SK-N-SH (cell line): ENCODE data around the gene TRIM4. TPM values are rescaled to one million over a fixed set of nuclear protein-coding genes. Genes with fewer than 3 reads are reported as not detected.

Experiments used
- CTCF ChIA-PET: fragments of 300-600, 350-600 bp; formaldehyde crosslinking; extraction: SDS; loops from one replicate; lab custom pipeline; 2021; lab: Yijun Ruan, JAX
- POLR2A ChIA-PET: fragments of 350-600 bp; sonication (Branson Sonifier 250); formaldehyde crosslinking; extraction: SDS; loops from one replicate; lab custom pipeline; 2020; ENCODE audit warnings: antibody characterized with exemption, inconsistent platforms; lab: Yijun Ruan, JAX
- DNase-seq: peaks from one replicate; pipeline ENCODE4 v3.0.0; 2012
- H2AFZ ChIP-seq: fragments of 200-600 bp; sonication (generic); 2 replicates; pipeline ENCODE4 v1.8.1; 2016; ENCODE audit warnings: antibody characterized with exemption, mild to moderate bottlenecking, low read depth
- H3F3A ChIP-seq: fragments of 200-600 bp; sonication (generic); replicated peaks from 2 replicates; pipeline ENCODE3; 2016; ENCODE audit warnings: antibody characterized with exemption, mild to moderate bottlenecking; ENCODE audit not compliant: insufficient read depth
- H3K27ac ChIP-seq, 2 experiments: fragments of 200-500 bp in 1 of 2; fragments of 200-600 bp in 1 of 2; sonication (Bioruptor generic) in 1 of 2; sonication (generic), shearing (Covaris generic) in 1 of 2; 2 replicates each; pipeline versions ENCODE4 v1.5.1 to v1.6.1; 2014 to 2016; ENCODE audit warnings: low read depth in 2 of 2, inconsistent platforms in 1 of 2, low read length in 1 of 2, mild to moderate bottlenecking in 1 of 2, mixed read lengths in 1 of 2
- H3K27me3 ChIP-seq: fragments of 200-600 bp; sonication (generic), shearing (Covaris generic); 2 replicates; pipeline ENCODE4 v1.6.1; 2016; ENCODE audit warnings: mixed run types; ENCODE audit not compliant: insufficient read depth
- H3K36me3 ChIP-seq, 2 experiments: fragments of 200-500 bp in 1 of 2; fragments of 200-600 bp in 1 of 2; sonication (Bioruptor generic) in 1 of 2; sonication (generic) in 1 of 2; replicated peaks in 1 of 2; 2 replicates each; pipeline versions ENCODE3 to v1.5.1; 2014 to 2016; ENCODE audit warnings: low read length in 1 of 2, mild to moderate bottlenecking in 1 of 2; ENCODE audit not compliant: insufficient read depth in 2 of 2, control insufficient read depth in 1 of 2
- H3K4me1 ChIP-seq, 2 experiments: fragments of 200-500 bp in 1 of 2; fragments of 200-600 bp in 1 of 2; sonication (Bioruptor generic) in 1 of 2; sonication (generic), shearing (Covaris generic) in 1 of 2; 2 replicates each; pipeline versions ENCODE4 v1.5.1 to v1.6.1; 2014 to 2016; ENCODE audit warnings: low read depth in 1 of 2, low read length in 1 of 2, mixed run types in 1 of 2; ENCODE audit not compliant: insufficient read depth in 2 of 2, control insufficient read depth in 1 of 2
- H3K4me2 ChIP-seq: fragments of 200-600 bp; sonication (generic), shearing (Covaris generic); 2 replicates; pipeline ENCODE4 v1.6.1; 2017; ENCODE audit warnings: mixed run types
- H3K4me3 ChIP-seq, 2 experiments: fragments of 200-500 bp in 1 of 2; fragments of 200-600 bp in 1 of 2; sonication (Bioruptor generic) in 1 of 2; sonication (generic), shearing (Covaris generic) in 1 of 2; 2 replicates each; pipeline versions ENCODE4 v1.5.1 to v1.8.1; 2014 to 2016; ENCODE audit warnings: low read depth in 2 of 2, inconsistent platforms in 1 of 2, low read length in 1 of 2, mild to moderate bottlenecking in 1 of 2, mixed read lengths in 1 of 2, moderate library complexity in 1 of 2
- H3K79me2 ChIP-seq: fragments of 200-600 bp; sonication (generic); 2 replicates; pipeline ENCODE4 v1.8.1; 2017; ENCODE audit warnings: mild to moderate bottlenecking; ENCODE audit not compliant: insufficient read depth
- H3K9ac ChIP-seq: fragments of 200-600 bp; sonication (generic); 2 replicates; pipeline ENCODE4 v1.6.1; 2017; ENCODE audit warnings: mixed run types
- H3K9me2 ChIP-seq: fragments of 200-600 bp; sonication (generic); 2 replicates; pipeline ENCODE4 v1.6.1; 2017; ENCODE audit warnings: mixed run types
- H3K9me3 ChIP-seq: fragments of 200-600 bp; sonication (generic); 2 replicates; pipeline ENCODE4 v1.6.1; 2017; ENCODE audit warnings: mixed run types, mild to moderate bottlenecking, moderate library complexity
- H4K20me1 ChIP-seq: fragments of 200-600 bp; sonication (generic); 2 replicates; pipeline ENCODE4 v1.6.1; 2017; ENCODE audit warnings: mild to moderate bottlenecking, mixed run types; ENCODE audit not compliant: insufficient read depth
- CHD2 ChIP-seq: fragments of 150-350 bp; IDR thresholded peaks from 2 replicates; pipeline ENCODE4 v1.6.1; 2018; ENCODE audit warnings: low read length; ENCODE audit not compliant: partially characterized antibody
- EZH2phosphoT487 ChIP-seq: fragments of 200-600 bp; sonication (generic); IDR thresholded peaks from 2 replicates; pipeline ENCODE4 v1.6.1; 2017; ENCODE audit warnings: low read depth, mixed run types, mild to moderate bottlenecking, antibody characterized with exemption, moderate library complexity, borderline replicate concordance
- FOSL2 ChIP-seq: IDR thresholded peaks from 2 replicates; pipeline ENCODE4 v1.4.0; 2012; ENCODE audit warnings: low read depth, mild to moderate bottlenecking, moderate library complexity, borderline replicate concordance
- FOXM1 ChIP-seq: IDR thresholded peaks from 2 replicates; pipeline ENCODE4 v1.4.0; 2012; ENCODE audit warnings: low read depth, mild to moderate bottlenecking
- GABPA ChIP-seq: IDR thresholded peaks from 2 replicates; pipeline ENCODE4 v1.4.0; 2012; ENCODE audit warnings: low read depth, mild to moderate bottlenecking
- JUND ChIP-seq: IDR thresholded peaks from 2 replicates; pipeline ENCODE4 v1.4.0; 2012
- RAD21 ChIP-seq: IDR thresholded peaks from 2 replicates; pipeline ENCODE4 v1.6.1; 2012; ENCODE audit warnings: mild to moderate bottlenecking, low read length
- RFX5 ChIP-seq: IDR thresholded peaks from 2 replicates; pipeline ENCODE4 v1.6.1; 2012; ENCODE audit warnings: mild to moderate bottlenecking, improper control_type of control experiment, low read length
- RXRA ChIP-seq: IDR thresholded peaks from 2 replicates; pipeline ENCODE4 v1.4.0; 2012; ENCODE audit warnings: low read depth, mild to moderate bottlenecking, borderline replicate concordance
- SIN3A ChIP-seq: IDR thresholded peaks from 2 replicates; pipeline ENCODE4 v1.6.1; 2012; ENCODE audit warnings: low read depth, mild to moderate bottlenecking, low read length, moderate library complexity, borderline replicate concordance
- TAF1 ChIP-seq: IDR thresholded peaks from 2 replicates; pipeline ENCODE4 v1.6.1; 2012; ENCODE audit warnings: low read depth, mild to moderate bottlenecking, low read length, moderate library complexity, borderline replicate concordance
- YY1 ChIP-seq: IDR thresholded peaks from 2 replicates; pipeline ENCODE4 v1.4.0; 2012; ENCODE audit warnings: low read depth, mild to moderate bottlenecking
- WGBS: methylation state at CpG from one replicate; pipeline ENCODE4 v1.1.6; 2017; ENCODE audit warnings: low lambda C conversion rate; 5-methylcytosine and 5-hydroxymethylcytosine counted together
- polyA plus RNA-seq, 3 experiments: library from polyadenylated mRNA; depleted of rRNA; stranded (reverse); fragments of >200 nt; gene quantifications; 2 replicates each; pipeline ENCODE4 v1.2.3, GENCODE V29; 2012
- TF ChIP-seq, protein P1 (sequence below): fragments of 150-350 bp; IDR thresholded peaks from 2 replicates; pipeline ENCODE4 v1.6.1; 2017; ENCODE audit warnings: antibody characterized with exemption, low read length, low read depth, borderline replicate concordance
- TF ChIP-seq, protein P2 (sequence below): IDR thresholded peaks from 2 replicates; pipeline ENCODE4 v1.4.0; 2012; ENCODE audit warnings: low read depth
- TF ChIP-seq, protein P3 (sequence below): IDR thresholded peaks from 2 replicates; pipeline ENCODE4 v1.4.0; 2012; ENCODE audit warnings: low read depth, borderline replicate concordance
- TF ChIP-seq, protein P4 (sequence below): IDR thresholded peaks from 2 replicates; pipeline ENCODE4; 2012
- TF ChIP-seq, protein P5 (sequence below): fragments of 200-600 bp; sonication (generic); IDR thresholded peaks from 2 replicates; pipeline ENCODE4 v1.6.1; 2017; ENCODE audit warnings: antibody characterized with exemption, mild to moderate bottlenecking, moderate library complexity
- TF ChIP-seq, protein P6 (sequence below): IDR thresholded peaks from 2 replicates; pipeline ENCODE4 v1.4.0; 2012; ENCODE audit warnings: low read depth, borderline replicate concordance

The TRIM4 gene
- polyA plus RNA-seq, 1 of the 3 experiments (the other 2 are of a cell fraction): 6.6 TPM

DNA sequence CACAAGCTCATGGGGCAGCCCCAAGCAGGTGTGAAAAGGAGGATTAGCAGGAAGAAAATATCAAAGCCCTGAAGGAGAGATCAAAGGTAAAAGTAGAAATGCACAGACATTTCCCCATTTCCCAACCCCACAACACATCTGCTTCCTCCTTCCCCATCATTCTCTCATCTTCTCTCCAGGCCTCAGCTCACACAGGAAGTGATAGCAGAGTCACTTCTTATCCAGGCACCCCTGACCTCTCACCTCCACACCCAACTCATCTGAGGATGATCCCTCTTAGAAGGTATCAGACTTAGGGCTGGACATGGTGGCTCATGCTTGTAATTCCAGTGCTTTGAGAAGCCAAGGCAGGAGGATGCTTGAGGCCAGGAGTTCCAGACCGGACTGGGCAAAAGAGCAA, 28.3 kb upstream of the TRIM4 start:
- Histone ChIP-seq H3F3A (no peaks in the 10 kb centered on the region), H3K27me3 (peaks cover 10% of the 10 kb centered on the region; the same call in 1 of the 2 replicates), H3K79me2 (no peaks in the 10 kb centered on the region), H3K4me1 (no peaks in the 10 kb centered on the region), H2AFZ (no peak overlapping the region), H3K9me2 (no peaks in the 10 kb centered on the region), H3K4me3 (no peak overlapping the region), H3K9me3 (no peaks in the 10 kb centered on the region), H3K27ac (no peak overlapping the region), H3K9ac (no peak overlapping the region), H3K4me2 (no peak overlapping the region), H3K36me3 (no peaks in the 10 kb centered on the region), H4K20me1 (no peaks in the 10 kb centered on the region)
- 0% methylated on average over 1 of the region's 1 CpG for WGBS
- TF ChIP-seq, protein P1, sequence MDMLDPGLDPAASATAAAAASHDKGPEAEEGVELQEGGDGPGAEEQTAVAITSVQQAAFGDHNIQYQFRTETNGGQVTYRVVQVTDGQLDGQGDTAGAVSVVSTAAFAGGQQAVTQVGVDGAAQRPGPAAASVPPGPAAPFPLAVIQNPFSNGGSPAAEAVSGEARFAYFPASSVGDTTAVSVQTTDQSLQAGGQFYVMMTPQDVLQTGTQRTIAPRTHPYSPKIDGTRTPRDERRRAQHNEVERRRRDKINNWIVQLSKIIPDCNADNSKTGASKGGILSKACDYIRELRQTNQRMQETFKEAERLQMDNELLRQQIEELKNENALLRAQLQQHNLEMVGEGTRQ: no peak
- TF ChIP-seq SIN3A: no peak
- no peak for TF ChIP-seq RAD21
- TF ChIP-seq FOXM1: no peak
- TF ChIP-seq, protein P2, sequence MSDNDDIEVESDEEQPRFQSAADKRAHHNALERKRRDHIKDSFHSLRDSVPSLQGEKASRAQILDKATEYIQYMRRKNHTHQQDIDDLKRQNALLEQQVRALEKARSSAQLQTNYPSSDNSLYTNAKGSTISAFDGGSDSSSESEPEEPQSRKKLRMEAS: no peak
- no peak for TF ChIP-seq RFX5
- TF ChIP-seq, protein P3, sequence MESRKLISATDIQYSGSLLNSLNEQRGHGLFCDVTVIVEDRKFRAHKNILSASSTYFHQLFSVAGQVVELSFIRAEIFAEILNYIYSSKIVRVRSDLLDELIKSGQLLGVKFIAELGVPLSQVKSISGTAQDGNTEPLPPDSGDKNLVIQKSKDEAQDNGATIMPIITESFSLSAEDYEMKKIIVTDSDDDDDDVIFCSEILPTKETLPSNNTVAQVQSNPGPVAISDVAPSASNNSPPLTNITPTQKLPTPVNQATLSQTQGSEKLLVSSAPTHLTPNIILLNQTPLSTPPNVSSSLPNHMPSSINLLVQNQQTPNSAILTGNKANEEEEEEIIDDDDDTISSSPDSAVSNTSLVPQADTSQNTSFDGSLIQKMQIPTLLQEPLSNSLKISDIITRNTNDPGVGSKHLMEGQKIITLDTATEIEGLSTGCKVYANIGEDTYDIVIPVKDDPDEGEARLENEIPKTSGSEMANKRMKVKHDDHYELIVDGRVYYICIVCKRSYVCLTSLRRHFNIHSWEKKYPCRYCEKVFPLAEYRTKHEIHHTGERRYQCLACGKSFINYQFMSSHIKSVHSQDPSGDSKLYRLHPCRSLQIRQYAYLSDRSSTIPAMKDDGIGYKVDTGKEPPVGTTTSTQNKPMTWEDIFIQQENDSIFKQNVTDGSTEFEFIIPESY: no peak
- TF ChIP-seq, protein P4, sequence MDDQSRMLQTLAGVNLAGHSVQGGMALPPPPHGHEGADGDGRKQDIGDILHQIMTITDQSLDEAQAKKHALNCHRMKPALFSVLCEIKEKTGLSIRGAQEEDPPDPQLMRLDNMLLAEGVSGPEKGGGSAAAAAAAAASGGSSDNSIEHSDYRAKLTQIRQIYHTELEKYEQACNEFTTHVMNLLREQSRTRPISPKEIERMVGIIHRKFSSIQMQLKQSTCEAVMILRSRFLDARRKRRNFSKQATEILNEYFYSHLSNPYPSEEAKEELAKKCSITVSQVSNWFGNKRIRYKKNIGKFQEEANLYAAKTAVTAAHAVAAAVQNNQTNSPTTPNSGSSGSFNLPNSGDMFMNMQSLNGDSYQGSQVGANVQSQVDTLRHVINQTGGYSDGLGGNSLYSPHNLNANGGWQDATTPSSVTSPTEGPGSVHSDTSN: no peak
- TF ChIP-seq JUND: no peak
- no peak for DNase-seq
- ChIA-PET POLR2A (interaction anchor here (0.6 kb wide), 1 partner anchor 141 kb away, joined by 3 read pairs; no protein-coding TSS in a partner anchor), CTCF (interaction anchor here (1.0 to 4.7 kb wide), 3 partner anchors 9 to 34 kb away, joined by 3 to 27 read pairs (median 6); no protein-coding TSS in a partner anchor)

DNA sequence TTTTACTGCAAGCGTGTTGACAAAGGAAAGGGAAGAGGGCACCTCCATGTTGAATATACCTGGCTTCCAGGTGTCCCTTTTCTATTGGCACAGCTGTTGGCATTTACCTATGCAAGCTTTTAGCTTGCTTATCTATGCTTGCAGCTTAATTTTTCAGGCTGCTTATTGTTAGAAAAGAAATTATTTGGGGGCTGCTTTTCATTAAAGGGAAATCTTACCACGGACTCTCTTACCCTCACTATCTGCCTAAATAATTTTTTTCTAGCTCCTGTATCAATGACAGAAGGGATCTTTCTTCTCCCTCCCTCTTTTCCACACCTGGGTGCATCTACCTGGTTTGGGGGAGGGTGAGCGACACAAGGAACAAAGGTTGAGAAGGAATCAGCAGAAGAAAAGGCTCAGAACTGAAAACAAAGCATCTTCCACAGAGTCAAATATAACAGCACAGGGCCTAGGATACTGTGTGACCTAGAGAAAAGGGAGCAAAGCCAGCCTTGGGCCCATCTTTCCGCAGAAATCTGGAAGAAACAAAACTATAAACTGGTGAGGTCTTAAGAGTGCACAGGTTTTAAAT, 25.3 kb upstream of the TRIM4 start:
- Histone ChIP-seq H3K4me2 (no peak overlapping the region), H3K4me3 (no peak overlapping the region), H3F3A (no peaks in the 10 kb centered on the region), H3K9ac (no peak overlapping the region), H3K9me2 (no peaks in the 10 kb centered on the region), H4K20me1 (no peaks in the 10 kb centered on the region), H2AFZ (no peak overlapping the region), H3K27ac (no peak overlapping the region), H3K27me3 (0 out of 2 replicates have a peak, but pooled peaks cover 5% of the 10 kb centered on the region), H3K36me3 (no peaks in the 10 kb centered on the region), H3K79me2 (no peaks in the 10 kb centered on the region), H3K4me1 (no peaks in the 10 kb centered on the region), H3K9me3 (no peaks in the 10 kb centered on the region)
- WGBS: 30% methylated on average over 4 of the region's 4 CpGs
- POLR2A ChIA-PET: no interaction called here
- CTCF ChIA-PET: interaction anchor here (1.0 to 1.9 kb wide), 5 partner anchors 15 to 50 kb away, joined by 3 to 7 read pairs (median 4); partner anchors contain the start of gene GJC3
- no peak for DNase-seq
- TF ChIP-seq FOSL2 (no peak), TAF1 (no peak), GABPA (no peak), RXRA (no peak), EZH2phosphoT487 (no peak), YY1 (no peak), CHD2 (no peak)
- TF ChIP-seq, protein P5, sequence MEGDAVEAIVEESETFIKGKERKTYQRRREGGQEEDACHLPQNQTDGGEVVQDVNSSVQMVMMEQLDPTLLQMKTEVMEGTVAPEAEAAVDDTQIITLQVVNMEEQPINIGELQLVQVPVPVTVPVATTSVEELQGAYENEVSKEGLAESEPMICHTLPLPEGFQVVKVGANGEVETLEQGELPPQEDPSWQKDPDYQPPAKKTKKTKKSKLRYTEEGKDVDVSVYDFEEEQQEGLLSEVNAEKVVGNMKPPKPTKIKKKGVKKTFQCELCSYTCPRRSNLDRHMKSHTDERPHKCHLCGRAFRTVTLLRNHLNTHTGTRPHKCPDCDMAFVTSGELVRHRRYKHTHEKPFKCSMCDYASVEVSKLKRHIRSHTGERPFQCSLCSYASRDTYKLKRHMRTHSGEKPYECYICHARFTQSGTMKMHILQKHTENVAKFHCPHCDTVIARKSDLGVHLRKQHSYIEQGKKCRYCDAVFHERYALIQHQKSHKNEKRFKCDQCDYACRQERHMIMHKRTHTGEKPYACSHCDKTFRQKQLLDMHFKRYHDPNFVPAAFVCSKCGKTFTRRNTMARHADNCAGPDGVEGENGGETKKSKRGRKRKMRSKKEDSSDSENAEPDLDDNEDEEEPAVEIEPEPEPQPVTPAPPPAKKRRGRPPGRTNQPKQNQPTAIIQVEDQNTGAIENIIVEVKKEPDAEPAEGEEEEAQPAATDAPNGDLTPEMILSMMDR: no peak
- TF ChIP-seq, protein P3: no peak
- TF ChIP-seq, protein P6, sequence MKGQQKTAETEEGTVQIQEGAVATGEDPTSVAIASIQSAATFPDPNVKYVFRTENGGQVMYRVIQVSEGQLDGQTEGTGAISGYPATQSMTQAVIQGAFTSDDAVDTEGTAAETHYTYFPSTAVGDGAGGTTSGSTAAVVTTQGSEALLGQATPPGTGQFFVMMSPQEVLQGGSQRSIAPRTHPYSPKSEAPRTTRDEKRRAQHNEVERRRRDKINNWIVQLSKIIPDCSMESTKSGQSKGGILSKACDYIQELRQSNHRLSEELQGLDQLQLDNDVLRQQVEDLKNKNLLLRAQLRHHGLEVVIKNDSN: no peak
